Islet of Langerhans (tissue), 1 donor: ENCODE results near the gene PPIL6.
"Not testable (repeated sequence)": the region's sequence is repeated elsewhere in the genome, so short reads cannot be mapped to it uniquely, and the experiment has no call there.

Experiments used
- FAIRE-seq: peaks from one replicate; lab custom pipeline; 2011; peaks lifted over from hg19 to GRCh38; lab: Jason Lieb, UNC

Gene PPIL6

GRCh38 chr6:109466212-109466923 is 25.9 kb upstream of the PPIL6 start:
- peak; percentile 62 for FAIRE-seq

- peak; percentile 99 for FAIRE-seq
Measured at GRCh38 chr6:109465772-109466171, 25.3 kb upstream of the PPIL6 start.

DNA sequence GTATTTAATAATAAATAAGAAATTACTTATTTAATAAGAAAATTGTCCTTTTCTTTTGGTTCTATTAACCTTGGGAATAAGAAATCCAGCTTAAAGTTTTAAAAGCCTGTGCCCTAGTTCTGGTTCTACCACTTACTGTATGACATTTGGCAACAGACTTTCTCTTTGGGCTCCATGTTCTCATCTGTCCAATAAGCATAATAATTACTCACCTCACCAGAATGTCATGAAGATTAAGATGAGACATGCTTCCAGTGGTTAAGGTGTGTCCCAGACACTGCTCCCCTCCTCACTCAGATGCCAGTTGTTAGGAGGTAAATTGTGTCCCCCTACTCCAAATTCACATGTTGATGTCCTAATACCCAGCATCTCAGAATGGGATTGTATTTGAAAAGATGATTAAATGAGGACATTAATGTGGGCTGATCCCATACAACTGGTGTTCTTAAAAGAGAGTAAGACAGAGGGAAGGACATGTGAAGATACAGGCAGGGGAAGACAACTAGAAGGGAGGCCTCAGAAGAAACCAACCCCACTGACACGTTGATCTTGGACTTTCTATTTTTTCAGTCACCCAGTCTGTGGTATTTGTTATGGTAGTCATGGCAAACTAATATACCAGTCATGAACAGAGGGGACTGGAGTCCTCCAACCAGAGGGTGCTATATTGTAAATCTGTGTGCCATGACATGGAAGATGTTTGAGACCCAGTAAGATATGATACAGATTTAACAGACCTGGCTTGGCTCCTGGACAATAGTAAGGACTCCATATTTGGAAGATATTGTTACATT is 21.5 kb upstream of the PPIL6 start:
- FAIRE-seq = no peak

DNA sequence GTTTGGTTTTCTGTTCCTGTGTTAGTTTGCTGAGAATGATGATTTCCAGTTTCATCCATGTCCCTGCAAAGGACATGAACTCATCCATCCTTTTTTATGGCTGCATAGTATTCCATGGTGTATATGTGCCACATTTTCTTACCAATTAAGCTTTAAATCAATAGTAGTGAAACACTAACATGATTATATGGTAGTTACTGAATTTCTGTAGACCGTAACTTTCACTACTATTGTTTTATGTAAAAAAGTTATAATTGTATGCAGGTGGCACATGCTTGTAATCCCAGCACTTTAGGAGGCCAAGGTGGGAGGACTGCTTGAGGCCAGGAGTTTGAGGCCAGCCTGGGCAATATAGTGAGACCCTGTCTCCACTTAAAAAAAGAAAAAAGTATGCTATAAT is 20.8 kb upstream of the PPIL6 start:
- not testable (repeated sequence) for FAIRE-seq

- FAIRE-seq = peak; percentile 91
Measured at GRCh38 chr6:109460161-109460829, 19.9 kb upstream of the PPIL6 start.

DNA sequence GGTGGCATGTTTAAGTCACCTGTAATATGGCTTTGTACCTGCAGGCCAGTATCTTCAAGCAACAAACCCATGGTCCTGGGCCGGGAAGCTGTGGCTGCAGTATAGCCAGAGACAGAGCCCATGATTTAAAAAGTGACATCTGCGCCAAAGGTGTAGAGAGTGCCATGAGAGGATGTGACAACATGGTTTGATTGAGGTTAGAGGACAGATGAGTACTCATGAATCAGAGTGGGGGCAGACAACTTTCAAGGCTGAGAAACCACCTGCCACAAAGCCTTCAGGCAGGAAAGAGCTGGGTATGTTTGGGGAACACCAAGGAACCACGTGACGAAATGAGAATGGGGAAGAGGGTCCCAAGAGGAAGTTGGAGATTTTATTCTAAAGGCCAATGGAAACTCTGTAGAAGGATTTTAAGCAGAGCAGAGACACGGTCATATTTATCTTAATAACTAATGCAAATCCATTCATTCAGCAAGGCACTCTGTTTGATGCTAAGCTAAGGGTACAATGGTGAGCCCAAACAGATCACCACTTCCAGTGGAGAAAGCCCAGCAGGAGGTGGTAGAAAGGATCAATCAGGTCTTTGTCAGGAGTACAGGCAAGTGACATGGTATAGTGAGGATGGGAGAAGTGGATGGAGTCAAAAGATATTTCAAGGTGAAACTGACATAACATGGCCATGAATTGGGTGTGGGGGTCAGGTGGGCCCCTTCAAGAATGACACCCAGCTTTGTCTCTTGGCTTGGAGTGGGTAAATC is 18.5 kb upstream of the PPIL6 start:
- FAIRE-seq = no peak

DNA sequence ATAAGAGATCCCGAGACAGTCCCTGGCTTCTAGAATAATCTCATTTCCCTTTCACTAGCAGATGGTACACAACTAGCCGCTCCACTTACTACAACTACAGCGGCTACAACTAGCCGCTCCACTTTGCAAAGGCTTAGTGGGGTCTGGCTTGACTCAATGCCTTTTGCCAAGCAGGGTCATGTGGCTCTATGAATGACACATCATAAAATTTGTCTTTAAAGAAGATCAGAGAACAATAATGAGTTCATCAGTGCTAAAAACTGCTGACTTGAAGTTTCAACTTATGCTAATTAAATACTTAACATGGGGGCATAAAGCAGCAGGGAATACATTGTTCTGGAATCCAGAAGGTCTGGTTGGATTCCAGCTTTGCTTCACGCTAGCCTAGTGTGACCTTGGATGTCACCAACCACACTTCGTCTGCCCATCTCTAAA is 17.2 kb upstream of the PPIL6 start:
- no peak for FAIRE-seq

GRCh38 chr6:109456710-109457561 is 16.5 kb upstream of the PPIL6 start:
- no peak for FAIRE-seq

- no peak for FAIRE-seq
Measured at GRCh38 chr6:109456111-109456583, 15.7 kb upstream of the PPIL6 start.

DNA sequence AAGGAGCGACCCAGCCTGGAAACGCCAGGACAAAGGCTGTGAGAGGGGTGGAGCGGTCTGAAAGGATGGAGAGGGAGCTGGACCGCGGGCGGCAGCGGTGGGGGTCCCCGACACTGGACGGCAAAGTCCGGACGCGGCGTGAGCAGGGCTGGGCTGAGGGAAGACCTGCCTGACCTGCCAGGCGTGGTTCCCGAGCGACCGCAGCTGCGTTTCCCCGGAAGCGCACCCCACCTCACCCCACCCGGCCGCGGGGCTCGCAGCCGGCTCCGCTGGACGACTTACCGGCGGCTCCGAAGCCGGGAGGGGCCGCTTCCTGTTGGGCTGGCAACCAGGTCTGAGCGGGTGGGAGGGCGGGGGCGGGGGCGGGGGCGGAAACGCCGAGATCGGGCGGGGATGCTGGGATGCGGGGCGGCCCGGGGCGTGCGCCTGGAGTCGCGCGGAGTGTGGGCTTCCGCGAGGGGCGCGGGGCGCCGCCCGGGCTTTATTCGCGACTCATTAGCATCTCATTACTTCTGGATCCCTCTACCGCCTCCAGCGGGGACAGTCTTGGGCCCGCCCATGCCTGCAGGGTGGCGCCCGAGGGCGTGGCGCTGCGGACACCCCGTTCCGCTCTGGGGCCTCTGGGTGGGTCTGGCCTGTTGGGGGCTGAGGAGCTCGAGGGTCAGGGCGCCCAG is 15.1 kb upstream of the PPIL6 start, which contains the start of gene MICAL1:
MICAL1 (minus strand) TSS at position 336 of the 674 bp plus-strand sequence. CDS start 1,576 bp downstream, outside the sequence.
- no peak for FAIRE-seq

- FAIRE-seq = no peak
Measured at GRCh38 chr6:109454496-109455436, 14.3 kb upstream of the PPIL6 start.

GRCh38 chr6:109453594-109454495 is 13.4 kb upstream of the PPIL6 start:
- FAIRE-seq = no peak

- no peak for FAIRE-seq
Measured at GRCh38 chr6:109453156-109453555, 12.7 kb upstream of the PPIL6 start.

DNA sequence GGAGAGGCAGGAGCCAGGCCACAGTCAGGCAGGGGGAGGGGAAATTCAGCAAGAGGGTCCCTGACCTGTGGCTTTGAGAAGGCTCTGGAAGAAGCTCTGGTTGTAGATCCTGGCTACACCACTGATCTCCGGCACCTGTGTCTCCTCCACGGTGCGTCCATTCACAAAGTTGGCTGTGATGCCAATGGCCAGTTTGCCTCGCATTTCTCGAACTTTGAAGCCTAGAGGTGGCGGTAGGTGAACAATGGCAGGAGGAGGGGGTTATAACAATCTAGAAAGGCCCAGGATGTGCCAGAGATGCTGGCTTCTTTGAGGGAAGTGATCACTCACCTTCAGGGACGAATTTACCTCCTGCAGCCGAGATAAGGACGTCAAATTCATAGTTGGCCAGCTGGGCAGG is 11.8 kb upstream of the PPIL6 start:
- no peak for FAIRE-seq

DNA sequence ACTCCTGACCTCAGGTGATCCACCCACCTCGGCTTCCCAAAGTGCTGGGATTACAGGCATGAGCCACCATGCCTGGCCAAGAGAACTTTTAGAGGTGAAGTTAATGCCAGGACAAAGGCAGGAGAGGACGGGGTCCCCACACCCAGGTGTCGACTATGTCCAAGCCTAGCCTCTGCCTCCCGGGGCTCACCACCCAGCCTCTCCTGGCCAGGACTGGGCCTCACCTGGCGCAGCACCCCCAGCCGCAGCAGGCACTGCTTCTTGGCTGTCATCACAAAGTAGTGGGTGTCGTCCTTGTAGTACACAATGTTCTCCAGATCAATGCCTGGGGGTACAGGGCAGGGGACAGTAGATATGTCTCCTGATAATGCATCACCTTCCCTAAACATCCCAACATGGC is 10.9 kb upstream of the PPIL6 start:
- FAIRE-seq = no peak

- FAIRE-seq = no peak
Measured at GRCh38 chr6:109450801-109451200, 10.4 kb upstream of the PPIL6 start.

DNA sequence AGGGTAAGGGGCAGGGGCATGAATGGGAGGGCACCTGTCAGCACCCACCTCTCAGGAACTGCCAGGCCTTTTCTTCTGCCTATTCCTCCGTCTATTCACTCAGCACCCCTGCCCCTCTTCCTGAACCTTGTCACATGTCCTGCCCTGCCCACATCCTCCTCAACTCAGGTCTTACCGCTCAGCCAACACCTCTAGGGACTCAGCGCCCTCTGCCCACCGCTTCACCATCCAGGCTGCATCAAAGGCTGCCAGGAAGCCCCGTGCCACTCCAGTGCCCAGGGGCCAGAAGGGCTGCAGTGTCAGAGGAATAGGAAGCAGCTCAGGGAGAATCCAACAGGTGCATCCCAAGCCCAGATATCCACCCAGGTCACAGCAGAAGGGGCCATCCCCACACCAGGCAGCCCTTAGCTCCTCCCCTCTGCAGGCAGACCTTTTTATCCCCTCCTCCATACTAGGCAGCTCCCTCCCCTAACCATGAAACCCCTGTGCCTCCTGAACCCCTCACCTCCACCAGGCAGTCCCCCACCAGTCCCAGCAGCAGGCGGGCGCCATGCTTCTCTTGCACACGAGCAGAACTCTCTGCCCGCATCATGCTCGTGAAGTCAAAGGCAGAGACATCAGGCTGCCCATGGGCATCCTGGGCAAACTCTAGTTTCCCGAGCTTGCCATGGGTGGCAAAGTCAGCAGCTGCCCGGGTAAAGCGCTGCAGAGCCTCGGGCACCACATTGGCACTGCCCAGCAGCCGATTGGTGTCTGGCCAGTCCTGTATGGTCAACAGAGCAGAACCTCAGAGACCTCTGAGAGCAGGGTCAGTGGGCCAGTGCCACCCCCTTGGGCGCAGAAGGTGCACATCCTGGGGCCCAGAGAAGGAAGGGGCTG is 9.6 kb upstream of the PPIL6 start:
- FAIRE-seq = no peak
